Measurements from ENCODE around the gene RNF135. TPM values are rescaled to one million over a fixed set of nuclear protein-coding genes. Genes with fewer than 3 reads are reported as not detected.
"Not testable (repeated sequence)": the region's sequence is repeated elsewhere in the genome, so short reads cannot be mapped to it uniquely, and the experiment has no call there.

Gene RNF135
- total RNA-seq, 1 experiment from 2014 or later: 18.3 TPM

DNA sequence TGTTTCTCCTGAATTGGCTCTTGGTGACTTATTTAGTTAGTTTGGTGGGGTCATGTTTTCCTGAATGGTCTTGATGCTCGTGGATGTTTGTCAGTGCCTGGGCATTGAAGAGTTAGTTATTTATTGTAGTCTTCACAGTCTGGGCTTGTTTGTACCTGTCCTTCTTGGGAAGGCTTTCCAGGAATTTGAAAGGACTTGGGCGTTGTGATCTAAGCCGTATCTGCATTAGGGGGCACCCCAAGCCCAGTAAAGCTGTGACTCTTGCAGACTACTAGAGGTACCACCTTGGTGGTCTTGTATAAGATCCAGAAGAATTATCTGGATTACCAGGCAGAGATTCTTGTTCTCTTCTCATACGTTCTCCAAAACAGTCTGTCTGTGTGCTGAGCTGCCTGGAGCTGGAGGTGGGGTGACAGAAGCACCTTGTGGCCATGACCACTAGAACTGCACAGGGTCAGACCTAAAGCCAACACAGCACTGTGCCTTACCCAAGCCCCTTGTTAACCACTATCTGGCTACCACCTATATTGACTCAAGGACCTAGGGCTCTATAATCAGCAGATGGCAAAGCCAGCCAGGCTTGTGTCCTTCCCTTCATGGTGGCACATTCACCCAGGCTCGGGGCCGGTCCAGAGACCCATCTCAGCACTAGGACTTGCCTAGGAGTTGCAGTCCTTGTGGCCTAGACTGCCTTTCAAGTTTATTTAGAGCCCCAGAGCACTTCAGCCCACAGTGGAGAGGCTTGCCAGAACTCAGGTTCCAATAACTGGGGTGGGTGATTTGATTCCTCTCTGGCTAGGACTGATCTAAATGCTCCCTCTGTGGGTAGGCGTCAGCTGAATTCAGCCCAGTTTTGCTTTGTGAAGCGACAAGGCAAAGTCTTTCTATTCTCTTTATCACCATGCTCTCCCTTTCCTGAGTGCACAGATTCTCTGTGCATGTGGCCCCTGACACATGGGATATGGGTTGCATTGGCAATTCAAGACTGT lies 11.0 kb downstream of the RNF135 start:
- DNase-seq (ENCODE audit: low read depth, low spot score): no peak
- in situ Hi-C loops (cut with HindIII; ENCODE audit: low pct_unique_long_range_greater_than_20kb, low sequenced_read_pairs): no loop called here

DNA sequence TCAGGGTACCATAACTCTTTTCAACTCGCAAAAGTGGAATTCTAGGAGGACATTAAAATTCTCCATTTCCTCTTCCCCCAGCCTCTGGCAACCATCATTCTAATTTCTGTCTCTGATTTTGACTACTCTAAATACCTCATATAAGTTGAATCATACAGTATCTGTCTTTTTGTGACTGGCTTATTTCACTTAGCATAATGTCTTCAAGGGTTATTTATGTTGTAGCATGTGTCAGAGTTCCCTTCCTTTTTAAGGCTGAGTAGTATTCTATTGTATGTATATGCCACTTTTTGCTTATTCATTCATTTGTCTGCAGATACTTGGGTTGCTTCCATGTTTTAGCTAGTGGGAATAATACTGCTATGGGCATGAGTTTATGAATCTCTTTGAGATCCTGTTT lies 12.0 kb downstream of the RNF135 start:
- DNase-seq (ENCODE audit: low read depth, low spot score): no peak
- in situ Hi-C loops (cut with HindIII; ENCODE audit: low pct_unique_long_range_greater_than_20kb, low sequenced_read_pairs): no loop called here

- no peak for DNase-seq (ENCODE audit: low read depth, low spot score)
- in situ Hi-C loops (cut with HindIII; ENCODE audit: low pct_unique_long_range_greater_than_20kb, low sequenced_read_pairs): no loop called here
These were observed 19.6 kb downstream of the RNF135 start for GRCh38 chr17:30990458-30990857.

GRCh38 chr17:30992551-30992950 lies 21.7 kb downstream of the RNF135 start:
- in situ Hi-C loops (cut with HindIII; ENCODE audit: low pct_unique_long_range_greater_than_20kb, low sequenced_read_pairs): no loop called here
- no peak for DNase-seq (ENCODE audit: low read depth, low spot score)

DNA sequence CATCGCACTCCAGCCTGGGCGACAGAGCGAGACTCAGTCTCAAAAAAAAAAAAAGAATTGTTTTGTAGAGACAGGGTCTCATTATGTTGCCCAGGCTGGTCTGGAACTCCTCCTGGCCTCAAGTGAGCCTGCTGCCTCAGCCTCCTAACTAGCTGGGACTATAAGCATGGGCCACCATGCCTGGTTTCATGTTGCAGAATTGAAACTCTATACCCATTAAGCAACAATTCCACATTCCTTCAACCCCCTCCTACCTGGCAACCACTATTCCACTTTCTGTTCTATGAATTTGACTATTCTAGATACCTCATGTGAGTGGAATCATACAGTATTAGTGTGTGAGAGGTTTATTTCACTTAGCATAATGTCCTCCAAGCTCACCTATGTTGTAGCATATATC lies 24.5 kb downstream of the RNF135 start:
- DNase-seq (ENCODE audit: low read depth, low spot score): no peak
- in situ Hi-C loops (cut with HindIII; ENCODE audit: low pct_unique_long_range_greater_than_20kb, low sequenced_read_pairs): no loop called here

DNA sequence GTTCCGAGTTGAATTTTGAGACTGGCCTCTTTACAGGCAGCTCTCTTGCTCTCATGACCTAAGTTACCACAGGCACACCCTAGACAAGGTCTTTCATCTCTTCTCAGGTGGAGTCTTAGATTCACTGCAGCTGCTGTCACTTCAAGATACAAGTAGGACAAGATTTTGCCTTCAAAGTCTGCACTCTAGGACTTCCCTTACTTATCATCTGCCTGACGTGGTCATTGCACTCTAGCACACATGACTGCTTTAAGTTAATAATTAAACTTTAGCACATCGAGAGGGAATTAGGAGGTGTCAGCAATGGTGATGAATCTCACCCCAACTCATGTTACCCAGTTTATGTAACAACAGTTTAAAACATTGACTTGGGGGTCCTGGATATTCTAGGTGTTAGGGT lies 25.6 kb downstream of the RNF135 start:
- DNase-seq (ENCODE audit: low read depth, low spot score): no peak
- in situ Hi-C loops (cut with HindIII; ENCODE audit: low pct_unique_long_range_greater_than_20kb, low sequenced_read_pairs): no loop called here

DNA sequence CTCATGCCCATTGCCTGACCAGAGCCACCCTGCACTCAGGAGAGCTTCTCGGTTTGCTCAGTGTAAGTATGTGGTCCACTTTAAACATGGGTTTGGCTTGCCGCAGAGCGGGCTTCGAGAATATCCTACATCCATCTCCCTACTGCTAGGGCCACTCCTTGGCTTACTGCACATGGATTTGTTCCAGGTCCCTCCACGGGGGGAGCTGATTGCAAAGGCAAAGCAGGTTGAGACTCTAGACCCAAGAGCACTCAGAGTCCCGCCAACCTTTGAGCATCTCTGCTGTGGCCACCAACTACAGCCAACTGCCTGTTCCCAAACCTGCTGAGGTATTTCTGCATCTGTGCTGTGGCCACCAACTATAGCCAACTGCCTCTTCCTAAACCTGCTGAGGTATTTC lies 26.4 kb downstream of the RNF135 start:
- DNase-seq (ENCODE audit: low read depth, low spot score): no peak
- in situ Hi-C loops (cut with HindIII; ENCODE audit: low pct_unique_long_range_greater_than_20kb, low sequenced_read_pairs): no loop called here

GRCh38 chr17:30997842-30998241 lies 27.0 kb downstream of the RNF135 start:
- in situ Hi-C loops (cut with HindIII; ENCODE audit: low pct_unique_long_range_greater_than_20kb, low sequenced_read_pairs): no loop called here
- no peak for DNase-seq (ENCODE audit: low read depth, low spot score)

DNA sequence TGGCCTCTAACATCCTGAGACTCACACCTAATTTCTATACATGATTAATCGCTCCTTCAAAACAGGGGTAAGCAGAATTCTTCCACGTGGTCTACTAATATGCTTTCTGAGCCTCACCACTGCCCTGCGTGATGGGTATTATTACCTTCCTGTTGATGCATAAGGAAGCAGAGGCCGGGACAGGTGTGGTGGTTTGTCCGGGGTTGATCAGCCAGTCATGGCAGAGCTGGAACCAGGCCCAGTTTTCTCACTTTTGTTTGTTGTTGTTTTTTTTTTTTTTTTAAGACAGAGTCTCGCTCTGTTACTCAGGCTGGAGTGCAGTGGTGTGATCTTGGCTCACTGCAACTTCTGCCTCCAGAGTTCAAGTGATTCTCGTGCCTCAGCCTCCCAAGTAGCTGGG lies 31.2 kb downstream of the RNF135 start:
- DNase-seq (ENCODE audit: low read depth, low spot score): no peak
- in situ Hi-C loops (cut with HindIII; ENCODE audit: low pct_unique_long_range_greater_than_20kb, low sequenced_read_pairs): no loop called here

GRCh38 chr17:31003225-31003866 lies 32.5 kb downstream of the RNF135 start:
- DNase-seq (ENCODE audit: low read depth, low spot score): no peak
- in situ Hi-C loops (cut with HindIII; ENCODE audit: low pct_unique_long_range_greater_than_20kb, low sequenced_read_pairs): no loop called here

- in situ Hi-C loops (cut with HindIII; ENCODE audit: low pct_unique_long_range_greater_than_20kb, low sequenced_read_pairs): no loop called here
These were observed 33.3 kb downstream of the RNF135 start for GRCh38 chr17:31004160-31004559.

DNA sequence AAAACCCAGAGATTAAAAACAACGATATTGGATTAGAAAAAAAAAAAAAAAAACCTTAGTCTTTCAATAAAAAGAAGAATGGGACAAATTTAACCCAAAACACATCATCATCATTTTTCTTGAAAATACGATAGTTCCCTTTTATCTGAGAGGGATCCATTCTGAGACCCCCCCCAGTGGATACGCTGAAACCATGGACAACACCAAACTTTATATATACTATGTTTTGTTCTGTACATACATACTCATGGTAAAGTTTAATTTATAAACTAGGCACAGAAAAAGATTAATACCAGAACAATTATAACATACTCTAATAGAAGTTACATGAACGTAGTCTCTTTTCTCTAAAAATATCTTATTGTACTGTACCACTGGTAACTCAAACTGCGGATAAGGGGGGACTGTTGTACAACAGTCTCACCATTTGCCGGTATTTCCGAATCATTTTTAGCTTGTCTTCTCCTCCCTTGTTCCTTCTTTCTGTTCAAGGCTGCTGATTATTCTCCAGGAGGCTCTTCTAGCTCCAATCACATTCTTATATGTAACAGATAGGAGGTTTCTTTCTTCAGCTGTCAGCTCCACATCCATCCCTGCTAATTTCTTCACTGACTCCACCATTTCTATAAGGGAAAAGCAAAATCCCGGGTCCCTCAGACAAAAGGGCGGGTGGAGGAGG lies 37.0 kb downstream of the RNF135 start:
- in situ Hi-C loops (cut with HindIII; ENCODE audit: low pct_unique_long_range_greater_than_20kb, low sequenced_read_pairs): no loop called here
- no peak for DNase-seq (ENCODE audit: low read depth, low spot score)

More at GRCh38 chr17:31004160-31004559, 33.3 kb downstream of the RNF135 start:
- no peak for DNase-seq (ENCODE audit: low read depth, low spot score)

- no peak for DNase-seq (ENCODE audit: low read depth, low spot score)
- in situ Hi-C loops (cut with HindIII; ENCODE audit: low pct_unique_long_range_greater_than_20kb, low sequenced_read_pairs): no loop called here
These were observed 37.7 kb downstream of the RNF135 start for GRCh38 chr17:31008374-31009041.

DNA sequence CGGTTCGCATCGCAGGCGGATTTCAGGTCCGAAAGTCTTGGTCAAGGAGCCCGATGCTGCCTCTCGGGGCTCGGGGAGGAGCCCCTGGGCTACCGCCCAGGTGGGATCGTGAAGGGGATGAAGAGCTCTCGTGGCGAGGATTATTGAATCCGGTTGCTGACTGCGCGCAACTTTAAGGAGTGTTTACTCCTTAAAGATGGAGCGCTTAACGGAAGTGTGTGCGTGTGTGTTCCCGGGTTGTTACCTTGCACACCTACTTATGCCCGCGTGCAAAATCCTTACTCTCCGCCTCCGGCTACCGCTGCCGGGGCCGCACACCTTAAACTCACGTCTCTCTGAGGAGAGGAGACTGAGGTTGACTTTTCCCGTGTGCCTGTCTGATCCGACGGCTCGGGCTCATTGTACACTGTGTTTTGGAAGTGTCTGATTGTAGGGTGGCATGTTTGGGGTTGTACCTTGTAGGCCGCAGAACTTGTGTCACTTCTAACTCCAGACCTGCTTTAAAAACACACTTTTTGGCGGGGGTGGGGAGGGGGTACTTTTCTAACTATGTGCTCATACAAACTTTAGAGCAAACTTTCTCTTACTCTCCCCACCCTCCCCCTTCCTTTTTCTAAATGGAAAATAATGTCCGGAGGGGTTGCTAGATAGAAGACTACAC lies 38.3 kb downstream of the RNF135 start:
- DNase-seq (ENCODE audit: low read depth, low spot score); in situ Hi-C loops (cut with HindIII; ENCODE audit: low pct_unique_long_range_greater_than_20kb, low sequenced_read_pairs): not testable (repeated sequence)

GRCh38 chr17:31010014-31010413 lies 39.2 kb downstream of the RNF135 start:
- in situ Hi-C loops (cut with HindIII; ENCODE audit: low pct_unique_long_range_greater_than_20kb, low sequenced_read_pairs); DNase-seq (ENCODE audit: low read depth, low spot score): not testable (repeated sequence)

DNA sequence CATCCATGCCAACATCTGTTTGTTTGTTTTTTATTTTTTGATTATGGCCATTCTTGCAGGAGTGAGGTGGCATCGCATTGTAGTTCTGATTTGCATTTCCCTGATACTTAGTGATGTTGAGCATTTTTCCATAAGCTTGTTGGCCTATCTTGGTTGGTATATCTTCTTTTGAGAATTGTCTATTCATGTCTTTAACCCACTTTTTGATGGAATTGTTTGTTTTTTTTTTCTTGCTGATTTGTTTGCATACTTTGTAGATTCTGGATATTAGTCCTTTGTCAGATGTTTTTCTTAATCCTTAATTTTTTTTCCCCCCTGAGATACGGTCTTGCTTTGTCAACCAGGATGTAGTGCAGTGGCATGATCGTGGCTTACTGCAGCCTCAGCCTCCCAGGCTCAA lies 43.0 kb downstream of the RNF135 start:
- no peak for DNase-seq (ENCODE audit: low read depth, low spot score)
- in situ Hi-C loops (cut with HindIII; ENCODE audit: low pct_unique_long_range_greater_than_20kb, low sequenced_read_pairs): no loop called here

GRCh38 chr17:31015639-31016038 lies 44.8 kb downstream of the RNF135 start:
- in situ Hi-C loops (cut with HindIII; ENCODE audit: low pct_unique_long_range_greater_than_20kb, low sequenced_read_pairs): no loop called here

More at GRCh38 chr17:31015639-31016038, 44.8 kb downstream of the RNF135 start:
- no peak for DNase-seq (ENCODE audit: low read depth, low spot score)

All from SK-MEL-5 (cell line).